HG02610 (cell line): ENCODE measurements around the gene MYPN.
"Not testable (repeated sequence)": the region's sequence is repeated elsewhere in the genome, so short reads cannot be mapped to it uniquely, and the experiment has no call there.

Experiments used
- ATAC-seq: cut with Tn5 transposase; IDR thresholded peaks from one replicate; pipeline ENCODE4 v1.9.1; 2021; ENCODE audit warnings: mild to moderate bottlenecking, moderate library complexity; ENCODE audit not compliant: unreplicated experiment

Gene MYPN

GRCh38 chr10:68167586-68168189, 58.4 kb downstream of the MYPN start:
- ATAC-seq: no peak

GRCh38 chr10:68171539-68172080, 62.3 kb downstream of the MYPN start:
- ATAC-seq: peak; percentile 48

- ATAC-seq: no peak
Measured at GRCh38 chr10:68172324-68172723, 63.0 kb downstream of the MYPN start.

- ATAC-seq: no peak
Measured at GRCh38 chr10:68175949-68176348, 66.7 kb downstream of the MYPN start.

GRCh38 chr10:68176797-68177196, 67.5 kb downstream of the MYPN start:
- ATAC-seq: no peak

GRCh38 chr10:68178592-68178991, 69.3 kb downstream of the MYPN start:
- ATAC-seq: no peak

GRCh38 chr10:68179016-68179415, 69.7 kb downstream of the MYPN start:
- no peak for ATAC-seq

- no peak for ATAC-seq
Measured at GRCh38 chr10:68180490-68180889, 71.2 kb downstream of the MYPN start.

- no peak for ATAC-seq
Measured at GRCh38 chr10:68184546-68184945, 75.3 kb downstream of the MYPN start.

- ATAC-seq: no peak
Measured at GRCh38 chr10:68185085-68185484, 75.8 kb downstream of the MYPN start.

GRCh38 chr10:68188835-68189234, 79.5 kb downstream of the MYPN start:
- no peak for ATAC-seq

GRCh38 chr10:68192113-68192512, 82.8 kb downstream of the MYPN start:
- no peak for ATAC-seq

GRCh38 chr10:68194290-68194689, 85.0 kb downstream of the MYPN start:
- ATAC-seq: no peak

GRCh38 chr10:68195776-68196175, 86.5 kb downstream of the MYPN start:
- ATAC-seq: not testable (repeated sequence)

- ATAC-seq: no peak
Measured at GRCh38 chr10:68196701-68197100, 87.4 kb downstream of the MYPN start.

- ATAC-seq: no peak
Measured at GRCh38 chr10:68202960-68203353, 93.7 kb downstream of the MYPN start.

- peak; percentile 51 for ATAC-seq
Measured at GRCh38 chr10:68208424-68209042, 99.2 kb downstream of the MYPN start.

- ATAC-seq: no peak
Measured at GRCh38 chr10:68211669-68212068, 102.4 kb downstream of the MYPN start.

- no peak for ATAC-seq
Measured at GRCh38 chr10:68212721-68213352, 103.5 kb downstream of the MYPN start.

- ATAC-seq: no peak
Measured at GRCh38 chr10:68218786-68219185, 109.5 kb downstream of the MYPN start.

- no peak for ATAC-seq
Measured at GRCh38 chr10:68221196-68221595, 111.9 kb downstream of the MYPN start.

- no peak for ATAC-seq
Measured at GRCh38 chr10:68222391-68222790, 113.1 kb downstream of the MYPN start.
